B cell (primary cell): Measurements from ENCODE around the gene F12. TPM values are rescaled to one million over a fixed set of nuclear protein-coding genes. Genes with fewer than 3 reads are reported as not detected.
A peak's percentile ranks its signal among the peaks of the same experiment; 100 is the strongest.

Experiments used
- ATAC-seq: fragments of 200-7000 bp; cut with Tn5 transposase; one replicate; pipeline ENCODE4 v1.10.0; 2021; ENCODE audit warnings: low read depth, mild to moderate bottlenecking, moderate number of reproducible peaks, moderate library complexity
- CTCF ChIA-PET: fragments of 350-600 bp; sonication (Branson Sonifier 250); formaldehyde crosslinking; loops from one replicate; lab custom pipeline; 2021; ENCODE audit warnings: antibody characterized with exemption, inconsistent platforms; lab: Charles Lee
- POLR2A ChIA-PET: fragments of 350-600 bp; sonication (Branson Sonifier 250); formaldehyde crosslinking; loops from one replicate; lab custom pipeline; 2021; ENCODE audit warnings: antibody characterized with exemption; lab: Charles Lee
- DNase-seq: peaks from one replicate; pipeline ENCODE4 v3.0.0; 2013
- H2AFZ ChIP-seq: 2 replicates; pipeline ENCODE4 v1.6.1; 2012; ENCODE audit warnings: mild to moderate bottlenecking, low read depth, low read length; ENCODE audit not compliant: insufficient read depth, poor library complexity, severe bottlenecking
- H3K27ac ChIP-seq, 2 donors: 1 replicate in 1 of 2; 2 replicates in 1 of 2; pipeline ENCODE4 v1.5.1; 2012 to 2013; ENCODE audit warnings: low read length in 2 of 2, mild to moderate bottlenecking in 2 of 2, moderate library complexity in 1 of 2
- H3K27me3 ChIP-seq, 4 experiments: fragments of 200-600 bp in 1 of 4; sonication (generic) in 1 of 4; replicated peaks in 1 of 4; 1 replicate in 2 of 4; 2 replicates in 2 of 4; pipeline versions ENCODE4 v1.6.1 to v1.7.0; 2013 to 2016; ENCODE audit warnings: low read length in 3 of 4, mild to moderate bottlenecking in 2 of 4, mixed read lengths in 1 of 4, moderate library complexity in 1 of 4; ENCODE audit not compliant: insufficient read depth in 4 of 4, control insufficient read depth in 3 of 4; ENCODE audit errors: control extremely low read depth in 1 of 4
- H3K36me3 ChIP-seq, 2 experiments: replicated peaks in 1 of 2; 1 replicate in 1 of 2; 2 replicates in 1 of 2; pipeline versions ENCODE4 v1.6.1 to v1.7.1; 2013; ENCODE audit warnings: low read length in 1 of 2; ENCODE audit not compliant: insufficient read depth in 2 of 2, control insufficient read depth in 1 of 2; ENCODE audit errors: control extremely low read depth in 1 of 2, extremely low read depth in 1 of 2
- H3K4me1 ChIP-seq, 2 donors: fragments of 200-600 bp in 1 of 2; sonication (generic) in 1 of 2; 1 replicate in 1 of 2; 2 replicates in 1 of 2; pipeline versions ENCODE4 v1.5.1 to v1.6.1; 2013 to 2017; ENCODE audit warnings: low read length in 2 of 2; ENCODE audit not compliant: control insufficient read depth in 2 of 2, insufficient read depth in 2 of 2
- H3K4me2 ChIP-seq: replicated peaks from 2 replicates; pipeline ENCODE3; 2012; ENCODE audit warnings: mild to moderate bottlenecking, low read depth, low read length; ENCODE audit not compliant: poor library complexity, severe bottlenecking
- H3K4me3 ChIP-seq, 5 experiments: fragments of 200-600 bp in 1 of 5; sonication (generic) in 1 of 5; 1 replicate in 3 of 5; 2 replicates in 2 of 5; pipeline versions ENCODE4 v1.5.1 to v1.7.0; 2011 to 2016; ENCODE audit warnings: low read length in 4 of 5, mild to moderate bottlenecking in 4 of 5, low read depth in 2 of 5, control low read depth in 1 of 5, moderate library complexity in 1 of 5; ENCODE audit not compliant: insufficient read depth in 1 of 5; ENCODE audit errors: control extremely low read depth in 1 of 5, extremely low read depth in 1 of 5
- H3K79me2 ChIP-seq: fragments of 200-600 bp; sonication (generic); one replicate; pipeline ENCODE4 v1.6.0; 2016; ENCODE audit warnings: low read length; ENCODE audit not compliant: control insufficient read depth, insufficient read depth
- H3K9ac ChIP-seq: fragments of 200-600 bp; sonication (generic); 2 replicates; pipeline ENCODE4 v1.6.1; 2017; ENCODE audit warnings: mild to moderate bottlenecking, low read length, moderate library complexity
- H3K9me3 ChIP-seq, 3 donors: one replicate each; pipeline versions ENCODE4 v1.6.1 to v1.7.1; 2013; ENCODE audit warnings: low read length in 2 of 3; ENCODE audit not compliant: control insufficient read depth in 2 of 3, insufficient read depth in 1 of 3; ENCODE audit errors: control extremely low read depth in 1 of 3
- H4K20me1 ChIP-seq: 2 replicates; pipeline ENCODE4 v1.6.0; 2012; ENCODE audit warnings: mild to moderate bottlenecking, low read length; ENCODE audit not compliant: insufficient read depth, control insufficient read depth, poor library complexity, severe bottlenecking
- H3K27ac Mint-ChIP-seq: one replicate; pipeline ENCODE4 v1.8.0; 2021; ENCODE audit warnings: mixed read lengths
- H3K27me3 Mint-ChIP-seq: one replicate; pipeline ENCODE4 v1.8.0; 2021; ENCODE audit warnings: mixed read lengths
- H3K4me1 Mint-ChIP-seq: one replicate; pipeline ENCODE4 v1.8.0; 2021; ENCODE audit warnings: mixed read lengths
- H3K4me3 Mint-ChIP-seq: one replicate; pipeline ENCODE4 v1.8.0; 2021; ENCODE audit warnings: mixed read lengths
- H3K9me3 Mint-ChIP-seq: one replicate; pipeline ENCODE4 v1.8.0; 2022; ENCODE audit warnings: mixed read lengths; ENCODE audit not compliant: insufficient read depth
- CTCF ChIP-seq: fragments of 200-600 bp; IDR thresholded peaks from one replicate; pipeline ENCODE4 v1.8.0; 2022; ENCODE audit warnings: antibody characterized with exemption, mild to moderate bottlenecking
- EZH2 ChIP-seq: IDR thresholded peaks from 2 replicates; pipeline ENCODE4 v1.6.1; 2012; ENCODE audit warnings: borderline replicate concordance, low read depth, mild to moderate bottlenecking, moderate library complexity, low read length; ENCODE audit not compliant: insufficient read depth, poor library complexity, severe bottlenecking
- WGBS: methylation state at CpG from one replicate; pipeline ENCODE4 v1.1.5; 2013; ENCODE audit warnings: missing lambda C conversion rate; ENCODE audit not compliant: insufficient coverage; 5-methylcytosine and 5-hydroxymethylcytosine counted together
- intact Hi-C: fragments of 100-400 bp; cut with micrococcal nuclease; formaldehyde crosslinking; loops from one replicate; pipeline ENCODE4 v1.10.0; 2022
- polyA plus RNA-seq: library from polyadenylated mRNA; depleted of rRNA; stranded (reverse); fragments of >200 nt; gene quantifications from 2 replicates; pipeline ENCODE4 v1.2.3, GENCODE V29; 2012
- total RNA-seq, 2 donors: library from RNA; stranded (reverse); fragments of 120-200 nt in 1 of 2; gene quantifications; 1 replicate in 1 of 2; 2 replicates in 1 of 2; pipeline versions ENCODE4 v1.2.3 to v1.2.4, GENCODE V29; 2013 to 2022

The F12 gene
- total and polyA plus RNA-seq, 2 donors (not counting 1 experiment from before 2014, with no cell fraction given) = 3.1 TPM; not detected in 1

GRCh38 chr5:177432143-177432838 lies 22.9 kb upstream of the F12 start:
- POLR2A ChIA-PET = interaction anchor here (0.6 to 6.8 kb wide), 11 partner anchors 13 to 298 kb away, joined by 3 to 103 read pairs (median 5); partner anchors contain the start of genes LMAN2, PDLIM7, PRR7 and RGS14
- Histone ChIP-seq H2AFZ (no peak overlapping the region), H3K79me2 (peaks cover 75% of the 10 kb centered on the region), H3K9me3 (no peaks in the 10 kb centered on the region), H3K36me3 (peaks cover 0 to 85% of the 10 kb centered on the region in 2 experiments), H3K27me3 (no peaks in the 10 kb centered on the region), H3K4me1 (peaks cover 61 to 81% of the 10 kb centered on the region in 2 donors), H3K9ac (peak overlapping the region; percentile 43), H3K27ac (peak overlapping the region; percentile 92 to 96), H3K4me3 (peak overlapping the region in 4 of 5 experiments; percentile 23 to 35 (median 30)), H3K4me2 (peak overlapping the region; percentile 90), H4K20me1 (peaks cover 90% of the 10 kb centered on the region)
- Mint-ChIP-seq H3K4me1 (peaks cover 63% of the 10 kb centered on the region), H3K27ac (peak overlapping the region; percentile 97), H3K9me3 (no peaks in the 10 kb centered on the region), H3K27me3 (no peaks in the 10 kb centered on the region), H3K4me3 (peak overlapping the region; percentile 94)
- intact Hi-C loops = loop anchor here (1.0 kb wide), 1 partner anchor 14 kb away; the partner anchor contains the start of gene PRR7
- 55% methylated on average over 18 of the region's 18 CpGs for WGBS
- ATAC-seq (no peak), DNase-seq (no peak)
- CTCF ChIA-PET = interaction anchor here (0.6 to 12.4 kb wide), 11 partner anchors 9 to 123 kb away, joined by 3 to 152 read pairs (median 5); partner anchors contain the start of gene PRR7
- TF ChIP-seq EZH2 (no peak), CTCF (no peak)
